Thyroid gland (tissue), 4 donors: ENCODE measurements around the gene SHC3. TPM values are rescaled to one million over a fixed set of nuclear protein-coding genes. Genes with fewer than 3 reads are reported as not detected.
A peak's percentile ranks its signal among the peaks of the same experiment; 100 is the strongest.

Source experiments
- DNase-seq, 2 donors: peaks; one replicate each; pipeline ENCODE4 v3.0.0-alpha.2; 2019
- H3K27ac ChIP-seq, 3 donors: fragments of 200-600 bp; sonication (generic); 1 replicate in 2 of 3; 2 replicates in 1 of 3; pipeline ENCODE4 v1.5.1; 2016 to 2019; ENCODE audit warnings: mild to moderate bottlenecking in 1 of 3, moderate library complexity in 1 of 3
- H3K27me3 ChIP-seq: fragments of 200-600 bp; sonication (generic); one replicate; pipeline ENCODE4 v1.5.1; 2019
- H3K36me3 ChIP-seq, 2 donors: fragments of 200-600 bp; sonication (generic); one replicate each; pipeline ENCODE4 v1.5.1; 2016 to 2019
- H3K4me1 ChIP-seq, 2 donors: fragments of 200-600 bp; sonication (generic); one replicate each; pipeline ENCODE4 v1.5.1; 2017 to 2019
- H3K4me3 ChIP-seq, 3 donors: fragments of 200-600 bp; sonication (generic); replicated peaks in 1 of 3; 1 replicate in 2 of 3; 2 replicates in 1 of 3; pipeline ENCODE4 v1.5.1; 2016; ENCODE audit warnings: mild to moderate bottlenecking in 1 of 3
- H3K9me3 ChIP-seq: fragments of 200-600 bp; sonication (generic); one replicate; pipeline ENCODE4 v1.5.1; 2017
- CTCF ChIP-seq, 6 experiments: fragments of 200-600 bp in 3 of 6; fragments of 450-650 bp in 3 of 6; sonication (generic) in 3 of 6; IDR thresholded peaks; one replicate each; pipeline ENCODE4 v1.5.1; 2016 to 2019; ENCODE audit warnings: antibody characterized with exemption in 6 of 6, mild to moderate bottlenecking in 2 of 6, inconsistent platforms in 1 of 6, moderate library complexity in 1 of 6
- POLR2A ChIP-seq, 2 donors: fragments of 450-650 bp; IDR thresholded peaks; one replicate each; pipeline ENCODE4 v1.6.1; 2017; ENCODE audit warnings: antibody characterized with exemption in 2 of 2, mild to moderate bottlenecking in 2 of 2, moderate library complexity in 1 of 2
- whole genome bisulfite sequencing, 2 donors: methylation state at CpG; one replicate each; pipeline ENCODE4 v1.1.5; 2017; 5-methylcytosine and 5-hydroxymethylcytosine counted together
- intact Hi-C: fragments of 100-400 bp; cut with DNase I; formaldehyde crosslinking; loops from one replicate; pipeline ENCODE4 v1.15.1; 2023
- total RNA-seq, 4 donors: library from RNA; depleted of rRNA; stranded (reverse); fragments of >200 nt; gene quantifications; one replicate each; pipeline ENCODE4 v1.2.3, GENCODE V29; 2016

Gene SHC3
- total RNA-seq, 4 donors from 2014 or later, result 0.40 to 5.9 (median 1.2) TPM

DNA sequence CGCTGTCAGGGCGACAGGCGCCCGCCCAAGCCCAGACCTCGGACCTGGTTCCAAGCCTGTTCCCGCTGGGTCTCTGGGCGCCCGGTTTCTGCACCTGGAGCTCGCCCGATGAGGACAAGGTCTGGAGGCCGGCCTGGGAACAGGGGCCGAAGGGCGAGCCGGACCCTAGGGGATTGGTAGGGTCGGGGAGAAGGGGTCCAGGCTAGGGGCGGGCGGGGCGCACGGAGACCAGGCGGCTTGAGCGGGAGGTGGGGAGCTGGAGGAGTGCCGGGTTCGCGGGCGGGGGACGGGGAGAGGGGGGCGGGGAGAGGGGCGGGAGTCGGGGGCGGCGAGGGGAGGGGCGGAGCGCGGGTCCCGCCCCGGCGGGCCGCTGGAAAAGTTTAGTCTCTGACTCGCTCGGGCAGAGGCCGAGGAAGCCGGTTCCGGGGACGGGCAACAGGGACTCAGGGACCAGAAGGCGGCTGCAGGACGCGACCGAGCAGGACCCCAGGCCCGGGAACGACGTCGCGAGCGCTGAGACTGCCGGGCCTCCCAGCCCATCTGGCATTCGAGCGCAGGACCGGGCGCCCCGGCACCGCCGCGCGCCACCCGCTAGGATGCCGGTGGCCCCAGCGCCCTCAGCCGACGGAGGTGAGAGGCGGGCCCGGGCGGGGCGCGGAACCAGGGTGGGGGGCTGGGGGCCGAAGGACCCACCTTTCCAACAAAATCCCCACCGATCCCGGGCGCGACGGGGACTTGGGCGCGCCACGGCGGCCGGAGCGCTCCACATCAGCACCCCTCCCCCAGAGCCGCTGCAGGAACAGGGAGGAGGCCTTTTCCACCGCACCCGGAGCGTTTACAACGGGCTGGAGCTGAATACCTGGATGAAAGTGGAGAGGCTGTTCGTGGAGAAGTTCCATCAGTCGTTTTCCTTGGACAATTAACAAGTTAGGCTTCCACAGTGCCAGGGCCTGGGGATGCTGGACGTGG is 187.3 kb downstream of the SHC3 start, which contains the start of gene S1PR3:
Gene S1PR3, plus strand, starts transcription at position 403 of the 969 bp plus-strand sequence. CDS start 9,733 bp downstream, outside the sequence.
- DNase-seq, result peak; percentile 58 to 68
- Histone ChIP-seq H3K36me3 (no peaks in the 10 kb centered on the region), H3K9me3 (no peaks in the 10 kb centered on the region), H3K27ac (peak within 1 kb of the TSS in 2 of 3 donors; percentile 51 to 58), H3K4me1 (peaks cover 6 to 11% of the 10 kb centered on the region in 2 donors), H3K4me3 (peak within 1 kb of the TSS in 2 of 3 donors; percentile 60), H3K27me3 (no peaks in the 10 kb centered on the region)
- intact Hi-C loops, result no loop called here
- TF ChIP-seq POLR2A (IDR thresholded peaks at IDR 0.05) (peak in 1 of 2 donors; percentile 67), CTCF (IDR thresholded peaks at IDR 0.05) (peak in 1 of 6 experiments; percentile 10)
- WGBS, 2 donors, result 2 to 3% methylated on average over 41 to 44 of the region's 94 CpGs

GRCh38 chr9:88990729-88991065 is 187.9 kb downstream of the SHC3 start:
- peaks cover 6 to 11% of the 10 kb centered on the region in 2 donors for H3K4me1 ChIP-seq
- peak in 1 of 2 donors; percentile 13 for DNase-seq
- no peak for TF ChIP-seq CTCF (IDR thresholded peaks at IDR 0.05)
- no peak for TF ChIP-seq POLR2A (IDR thresholded peaks at IDR 0.05)
- no peaks in the 10 kb centered on the region for H3K27me3 ChIP-seq
- H3K36me3 ChIP-seq, result no peaks in the 10 kb centered on the region
- intact Hi-C loops, result no loop called here
- WGBS, 2 donors, result 22 to 38% methylated on average over 19 to 21 of the region's 21 CpGs
- peak overlapping the region in 1 of 3 donors; percentile 60 for H3K4me3 ChIP-seq
- peak overlapping the region in 1 of 3 donors; percentile 51 for H3K27ac ChIP-seq
- no peaks in the 10 kb centered on the region for H3K9me3 ChIP-seq

DNA sequence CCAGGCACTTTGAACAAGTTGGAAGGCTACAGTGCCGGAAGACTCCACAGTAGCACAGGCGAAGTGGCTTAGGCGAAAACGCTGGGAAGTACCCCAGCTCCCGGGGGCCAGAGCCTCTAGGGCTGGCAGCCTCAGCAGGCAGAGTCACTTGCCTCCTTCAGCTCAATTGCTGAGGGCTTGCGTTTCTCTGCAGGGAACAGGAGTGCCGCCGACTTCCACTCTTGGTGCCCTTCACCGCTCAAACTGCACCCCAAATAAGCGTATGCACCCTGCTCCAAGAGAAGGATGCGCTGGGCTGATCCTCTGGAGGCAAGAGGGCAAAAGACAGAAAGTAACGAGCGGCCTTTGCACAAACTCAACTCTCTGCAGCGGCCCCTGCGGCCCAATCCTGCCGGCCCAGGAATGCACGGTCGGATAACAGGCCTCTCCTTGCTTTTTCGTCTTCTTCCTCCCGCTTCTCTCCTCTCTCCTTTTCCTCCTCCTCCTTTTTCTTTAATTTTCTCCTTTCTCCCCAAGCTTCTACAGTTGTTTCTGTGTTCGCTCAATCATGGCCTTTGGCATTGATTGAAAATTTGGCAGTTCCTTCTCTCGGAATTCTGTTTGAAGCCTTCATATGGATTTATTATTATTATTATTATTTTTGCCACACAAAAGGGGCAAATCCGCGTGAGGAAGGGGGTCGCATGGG is 188.4 kb downstream of the SHC3 start:
- no peaks in the 10 kb centered on the region for H3K9me3 ChIP-seq
- intact Hi-C loops, result no loop called here
- H3K4me1 ChIP-seq, result peaks cover 6 to 11% of the 10 kb centered on the region in 2 donors
- H3K36me3 ChIP-seq, result no peaks in the 10 kb centered on the region
- H3K4me3 ChIP-seq, result peak overlapping the region in 1 of 3 donors; percentile 60
- DNase-seq, result no peak
- WGBS, 2 donors, result 83 to 84% methylated on average over 23 to 25 of the region's 25 CpGs
- H3K27me3 ChIP-seq, result no peaks in the 10 kb centered on the region
- peak overlapping the region in 1 of 3 donors; percentile 51 for H3K27ac ChIP-seq
- TF ChIP-seq CTCF (IDR thresholded peaks at IDR 0.05) (no peak), POLR2A (IDR thresholded peaks at IDR 0.05) (no peak)

DNA sequence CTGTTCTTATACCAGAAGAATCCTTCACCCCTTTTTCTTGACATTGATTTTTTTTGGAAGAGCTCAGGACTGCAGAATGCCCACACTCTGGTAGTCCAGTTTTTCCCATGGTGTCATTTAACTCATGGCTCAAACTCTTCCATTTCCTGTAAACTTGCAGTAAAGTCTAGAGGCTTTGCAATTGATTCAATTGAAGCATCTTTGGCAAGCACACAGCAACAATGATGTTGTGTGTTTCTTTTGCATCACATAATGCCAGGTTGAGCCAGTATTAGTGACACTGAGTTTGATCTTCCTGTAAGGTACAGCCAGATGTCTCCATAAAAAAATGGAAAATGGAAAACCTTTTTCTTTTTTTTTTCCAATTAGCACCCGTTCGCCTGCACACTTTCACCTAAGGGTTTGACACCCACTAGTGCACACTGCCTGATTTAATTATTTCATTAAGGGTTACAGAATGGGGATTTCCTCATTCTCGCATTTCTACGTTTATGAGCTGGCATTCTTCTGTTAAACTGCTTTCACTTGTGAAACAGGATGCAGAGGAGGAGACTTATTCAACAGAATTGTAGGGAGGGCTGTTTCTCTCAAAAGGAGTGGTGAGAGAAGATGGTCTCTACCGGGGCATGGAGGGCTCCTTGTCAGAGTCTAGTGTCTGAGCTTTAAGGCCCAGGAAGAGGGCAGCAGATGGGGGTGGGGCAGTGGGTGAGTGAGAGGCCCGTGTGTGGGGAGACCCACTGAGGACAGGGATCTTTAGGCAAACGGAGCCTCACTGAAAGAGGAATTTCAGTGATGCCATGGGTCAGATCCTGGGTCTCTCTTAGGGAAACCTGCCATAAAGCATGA is 189.6 kb downstream of the SHC3 start:
- H3K9me3 ChIP-seq, result no peaks in the 10 kb centered on the region
- DNase-seq, result no peak
- H3K27ac ChIP-seq, result no peak overlapping the region
- no peak overlapping the region for H3K4me3 ChIP-seq
- TF ChIP-seq CTCF (IDR thresholded peaks at IDR 0.05), result no peak
- TF ChIP-seq POLR2A (IDR thresholded peaks at IDR 0.05), result no peak
- no peaks in the 10 kb centered on the region for H3K36me3 ChIP-seq
- H3K27me3 ChIP-seq, result no peaks in the 10 kb centered on the region
- intact Hi-C loops, result no loop called here
- H3K4me1 ChIP-seq, result peaks cover 6 to 11% of the 10 kb centered on the region in 2 donors
- WGBS, 2 donors, result 45 to 70% methylated on average over 7 of the region's 7 CpGs
